ENCODE data around the gene CGA. TPM values are rescaled to one million over a fixed set of nuclear protein-coding genes. Genes with fewer than 3 reads are reported as not detected.

The CGA gene
- total RNA-seq, 6 experiments from 2014 or later = 0.78 to 1.5 (median 1.1) TPM

GRCh38 chr6:87101067-87101466, 6.2 kb upstream of the CGA start:
- peaks cover 35% of the 10 kb centered on the region for H3K4me1 Mint-ChIP-seq (ENCODE audit: low read depth)
- no peaks in the 10 kb centered on the region for H3K9me3 Mint-ChIP-seq
- DNase-seq = no peak

GRCh38 chr6:87100216-87100615, 5.3 kb upstream of the CGA start:
- Mint-ChIP-seq H3K4me1 (ENCODE audit: low read depth) (peaks cover 37% of the 10 kb centered on the region), H3K36me3 (ENCODE audit: low read depth) (no peaks in the 10 kb centered on the region), H3K27me3 (ENCODE audit: insufficient read depth) (no peaks in the 10 kb centered on the region), H3K4me3 (peak overlapping the region; percentile 4; the same call in 1 of the 2 replicates), H3K9me3 (no peaks in the 10 kb centered on the region), H3K27ac (no peak overlapping the region)
- no peak for TF ChIP-seq CTCF (IDR thresholded peaks at IDR 0.05)
- DNase-seq = peak; percentile 51

More at GRCh38 chr6:87101067-87101466, 6.2 kb upstream of the CGA start:
- Mint-ChIP-seq H3K27me3 (ENCODE audit: insufficient read depth) (no peaks in the 10 kb centered on the region), H3K36me3 (ENCODE audit: low read depth) (no peaks in the 10 kb centered on the region), H3K4me3 (no peak overlapping the region), H3K27ac (no peak overlapping the region)
- no peak for TF ChIP-seq CTCF (IDR thresholded peaks at IDR 0.05)

- Mint-ChIP-seq H3K27me3 (ENCODE audit: insufficient read depth) (no peaks in the 10 kb centered on the region), H3K4me1 (ENCODE audit: low read depth) (peaks cover 44% of the 10 kb centered on the region), H3K36me3 (ENCODE audit: low read depth) (no peaks in the 10 kb centered on the region), H3K27ac (no peak overlapping the region), H3K4me3 (no peak overlapping the region; the same call in 1 of the 2 replicates), H3K9me3 (no peaks in the 10 kb centered on the region)
- DNase-seq = no peak
- TF ChIP-seq CTCF (IDR thresholded peaks at IDR 0.05) = no peak
These were observed 4.6 kb upstream of the CGA start for GRCh38 chr6:87099472-87099871.

GRCh38 chr6:87094576-87094975, 330 bp downstream of the CGA start:
- H3K9me3 Mint-ChIP-seq = no peaks in the 10 kb centered on the region
- no peak for DNase-seq
- H3K4me1 Mint-ChIP-seq (ENCODE audit: low read depth) = peaks cover 44% of the 10 kb centered on the region

GRCh38 chr6:87093651-87094050, 1.3 kb downstream of the CGA start:
- peak; percentile 23 for DNase-seq
- H3K9me3 Mint-ChIP-seq = no peaks in the 10 kb centered on the region
- no peaks in the 10 kb centered on the region for H3K36me3 Mint-ChIP-seq (ENCODE audit: low read depth)
- peak overlapping the region; percentile 44 for H3K4me3 Mint-ChIP-seq
- peaks cover 35% of the 10 kb centered on the region for H3K4me1 Mint-ChIP-seq (ENCODE audit: low read depth)
- H3K27ac Mint-ChIP-seq = peak overlapping the region; percentile 72
- H3K27me3 Mint-ChIP-seq (ENCODE audit: insufficient read depth) = peaks cover 3% of the 10 kb centered on the region
- TF ChIP-seq CTCF (IDR thresholded peaks at IDR 0.05) = no peak

More at GRCh38 chr6:87094576-87094975, 330 bp downstream of the CGA start:
- TF ChIP-seq CTCF (IDR thresholded peaks at IDR 0.05) = no peak
- peak overlapping the region; percentile 72; the same call in 1 of the 2 replicates for H3K27ac Mint-ChIP-seq
- peaks cover 3% of the 10 kb centered on the region for H3K27me3 Mint-ChIP-seq (ENCODE audit: insufficient read depth)
- H3K36me3 Mint-ChIP-seq (ENCODE audit: low read depth) = no peaks in the 10 kb centered on the region
- no peak overlapping the region for H3K4me3 Mint-ChIP-seq

- H3K27ac Mint-ChIP-seq = peak overlapping the region; percentile 72
- no peaks in the 10 kb centered on the region for H3K36me3 Mint-ChIP-seq (ENCODE audit: low read depth)
- H3K27me3 Mint-ChIP-seq (ENCODE audit: insufficient read depth) = peaks cover 3% of the 10 kb centered on the region
- peaks cover 35% of the 10 kb centered on the region for H3K4me1 Mint-ChIP-seq (ENCODE audit: low read depth)
- no peaks in the 10 kb centered on the region for H3K9me3 Mint-ChIP-seq
- DNase-seq = no peak
- H3K4me3 Mint-ChIP-seq = peak overlapping the region; percentile 44
- TF ChIP-seq CTCF (IDR thresholded peaks at IDR 0.05) = no peak
These were observed 1.7 kb downstream of the CGA start for GRCh38 chr6:87093199-87093598.

Measured in HFFc6 (cell line).